ENCODE measurements around the gene PHF20. TPM values are rescaled to one million over a fixed set of nuclear protein-coding genes. Genes with fewer than 3 reads are reported as not detected.
A peak's percentile ranks its signal among the peaks of the same experiment; 100 is the strongest.

Gene PHF20
- total and polyA plus RNA-seq, 2 of the 13 experiments (the other 11 are each of a cell fraction or from before 2014, with no cell fraction given): 22.8 to 34.1 TPM

GRCh38 chr20:35734374-35734773 lies 37.4 kb upstream of the PHF20 start (continued):
- TF ChIP-seq, protein P1, sequence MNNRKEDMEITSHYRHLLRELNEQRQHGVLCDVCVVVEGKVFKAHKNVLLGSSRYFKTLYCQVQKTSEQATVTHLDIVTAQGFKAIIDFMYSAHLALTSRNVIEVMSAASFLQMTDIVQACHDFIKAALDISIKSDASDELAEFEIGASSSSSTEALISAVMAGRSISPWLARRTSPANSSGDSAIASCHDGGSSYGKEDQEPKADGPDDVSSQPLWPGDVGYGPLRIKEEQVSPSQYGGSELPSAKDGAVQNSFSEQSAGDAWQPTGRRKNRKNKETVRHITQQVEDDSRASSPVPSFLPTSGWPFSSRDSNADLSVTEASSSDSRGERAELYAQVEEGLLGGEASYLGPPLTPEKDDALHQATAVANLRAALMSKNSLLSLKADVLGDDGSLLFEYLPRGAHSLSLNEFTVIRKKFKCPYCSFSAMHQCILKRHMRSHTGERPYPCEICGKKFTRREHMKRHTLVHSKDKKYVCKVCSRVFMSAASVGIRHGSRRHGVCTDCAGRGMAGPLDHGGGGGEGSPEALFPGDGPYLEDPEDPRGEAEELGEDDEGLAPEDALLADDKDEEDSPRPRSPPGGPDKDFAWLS (CRISPR knock-in tag; IDR thresholded peaks at IDR 0.05; ENCODE audit: borderline replicate concordance): no peak
- TF ChIP-seq, protein P2, sequence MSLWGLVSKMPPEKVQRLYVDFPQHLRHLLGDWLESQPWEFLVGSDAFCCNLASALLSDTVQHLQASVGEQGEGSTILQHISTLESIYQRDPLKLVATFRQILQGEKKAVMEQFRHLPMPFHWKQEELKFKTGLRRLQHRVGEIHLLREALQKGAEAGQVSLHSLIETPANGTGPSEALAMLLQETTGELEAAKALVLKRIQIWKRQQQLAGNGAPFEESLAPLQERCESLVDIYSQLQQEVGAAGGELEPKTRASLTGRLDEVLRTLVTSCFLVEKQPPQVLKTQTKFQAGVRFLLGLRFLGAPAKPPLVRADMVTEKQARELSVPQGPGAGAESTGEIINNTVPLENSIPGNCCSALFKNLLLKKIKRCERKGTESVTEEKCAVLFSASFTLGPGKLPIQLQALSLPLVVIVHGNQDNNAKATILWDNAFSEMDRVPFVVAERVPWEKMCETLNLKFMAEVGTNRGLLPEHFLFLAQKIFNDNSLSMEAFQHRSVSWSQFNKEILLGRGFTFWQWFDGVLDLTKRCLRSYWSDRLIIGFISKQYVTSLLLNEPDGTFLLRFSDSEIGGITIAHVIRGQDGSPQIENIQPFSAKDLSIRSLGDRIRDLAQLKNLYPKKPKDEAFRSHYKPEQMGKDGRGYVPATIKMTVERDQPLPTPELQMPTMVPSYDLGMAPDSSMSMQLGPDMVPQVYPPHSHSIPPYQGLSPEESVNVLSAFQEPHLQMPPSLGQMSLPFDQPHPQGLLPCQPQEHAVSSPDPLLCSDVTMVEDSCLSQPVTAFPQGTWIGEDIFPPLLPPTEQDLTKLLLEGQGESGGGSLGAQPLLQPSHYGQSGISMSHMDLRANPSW (CRISPR knock-in tag; IDR thresholded peaks at IDR 0.05; ENCODE audit: borderline replicate concordance): no peak
- no peak for TF ChIP-seq ZNF329 (CRISPR knock-in tag; IDR thresholded peaks at IDR 0.05; ENCODE audit: low read depth)
- TF ChIP-seq POLR2AphosphoS5 (IDR thresholded peaks at IDR 0.05; ENCODE audit: low read depth, low read length): peak; percentile 13; the same call in 1 of the 2 replicates
- TF ChIP-seq KLF13 (CRISPR knock-in tag; IDR thresholded peaks at IDR 0.05): no peak
- no peak for TF ChIP-seq ZNF563 (CRISPR knock-in tag; IDR thresholded peaks at IDR 0.05)
- TF ChIP-seq ZNF574 (CRISPR knock-in tag; IDR thresholded peaks at IDR 0.05): no peak
- no peak for TF ChIP-seq TRIM24 (CRISPR knock-in tag; IDR thresholded peaks at IDR 0.05)
- TF ChIP-seq SOX13 (IDR thresholded peaks at IDR 0.05): no peak
- TF ChIP-seq SOX13 (CRISPR knock-in tag; conservative IDR thresholded peaks at IDR 0.05 in 1 of 2, IDR thresholded peaks at IDR 0.05 in 1 of 2): no peak
- TF ChIP-seq FOXA1 (IDR thresholded peaks at IDR 0.05): no peak
- no peak for TF ChIP-seq FOXA1 (CRISPR knock-in tag; IDR thresholded peaks at IDR 0.05)
- no peak for TF ChIP-seq SYNCRIP (IDR thresholded peaks at IDR 0.05; ENCODE audit: insufficient read depth, low read depth, low read length)
- TF ChIP-seq ZNF276 (CRISPR knock-in tag; IDR thresholded peaks at IDR 0.05; ENCODE audit: low read depth): no peak
- TF ChIP-seq YEATS4 (CRISPR knock-in tag; IDR thresholded peaks at IDR 0.05; ENCODE audit: borderline replicate concordance): no peak
- no peak for TF ChIP-seq GTF3A (CRISPR knock-in tag; conservative IDR thresholded peaks at IDR 0.05)
- no peak for TF ChIP-seq JDP2 (CRISPR knock-in tag; IDR thresholded peaks at IDR 0.05; ENCODE audit: borderline replicate concordance)
- no peak for TF ChIP-seq NCOA2 (CRISPR knock-in tag; IDR thresholded peaks at IDR 0.05)
- TF ChIP-seq MED1 (CRISPR knock-in tag; IDR thresholded peaks at IDR 0.05): no peak
- 0 out of 2 replicates have a peak, but pooled peaks have one; percentile 25 for TF ChIP-seq KLF9 (CRISPR knock-in tag; IDR thresholded peaks at IDR 0.05; ENCODE audit: low read depth)
- TF ChIP-seq ZNF362 (CRISPR knock-in tag; IDR thresholded peaks at IDR 0.05; ENCODE audit: borderline replicate concordance): no peak
- no peak for TF ChIP-seq ATM (IDR thresholded peaks at IDR 0.05; ENCODE audit: borderline replicate concordance)
